HG03442 (cell line): Measurements from ENCODE around the gene RRM2.
"Not testable (repeated sequence)": the region's sequence is repeated elsewhere in the genome, so short reads cannot be mapped to it uniquely, and the experiment has no call there.

Experiments
- ATAC-seq: cut with Tn5 transposase; IDR thresholded peaks from one replicate; pipeline ENCODE4 v1.9.1; 2021; ENCODE audit warnings: mild to moderate bottlenecking, moderate library complexity; ENCODE audit not compliant: unreplicated experiment

Gene RRM2

GRCh38 chr2:10132043-10132575, 9.6 kb downstream of the RRM2 start:
- no peak for ATAC-seq

DNA sequence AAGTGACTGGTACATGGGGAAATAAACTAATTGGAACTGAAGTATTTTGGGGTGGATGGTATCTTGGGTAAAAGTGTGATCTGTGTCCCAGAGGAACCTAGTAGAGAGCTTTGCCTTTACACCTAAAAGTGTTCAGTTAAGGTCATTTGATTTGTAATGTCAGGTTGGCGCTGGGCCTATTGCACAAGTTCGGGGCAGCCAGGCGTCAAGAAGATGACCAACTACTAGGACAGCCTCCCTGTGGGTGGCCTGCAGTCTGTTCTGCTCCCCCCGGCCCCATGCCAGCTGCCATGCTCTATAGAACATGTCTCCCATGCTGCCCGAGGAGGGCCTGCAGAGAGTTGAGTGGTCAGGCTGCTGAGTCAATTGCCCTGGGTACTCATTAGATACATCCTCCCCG, 10.1 kb downstream of the RRM2 start:
- no peak for ATAC-seq

GRCh38 chr2:10132996-10133647, 10.6 kb downstream of the RRM2 start:
- ATAC-seq: no peak

- ATAC-seq: no peak
These were observed 13.0 kb downstream of the RRM2 start for GRCh38 chr2:10135296-10136089.

- ATAC-seq: no peak
These were observed 13.8 kb downstream of the RRM2 start for GRCh38 chr2:10136101-10136934.

GRCh38 chr2:10137053-10137843, 14.7 kb downstream of the RRM2 start:
- no peak for ATAC-seq

DNA sequence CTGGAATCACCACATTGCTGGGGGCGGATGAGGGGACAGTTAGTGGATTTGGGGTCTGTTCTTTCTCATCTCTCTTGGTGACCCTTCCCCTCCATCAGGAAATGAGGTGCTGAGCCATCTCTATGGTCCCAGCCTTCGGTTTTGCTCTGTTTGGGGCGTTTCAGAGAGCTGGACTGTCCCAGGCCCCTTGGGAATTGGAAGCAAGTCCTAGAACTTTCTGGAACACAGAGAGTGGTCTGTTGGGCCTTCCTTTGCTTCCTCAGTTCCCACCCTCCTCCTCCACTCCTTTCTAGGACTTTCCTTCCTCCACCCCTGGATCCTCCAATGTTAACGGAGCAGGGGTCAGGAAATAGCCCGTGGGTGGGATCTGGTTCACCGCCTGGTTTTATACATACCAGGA, 17.0 kb downstream of the RRM2 start:
- no peak for ATAC-seq

DNA sequence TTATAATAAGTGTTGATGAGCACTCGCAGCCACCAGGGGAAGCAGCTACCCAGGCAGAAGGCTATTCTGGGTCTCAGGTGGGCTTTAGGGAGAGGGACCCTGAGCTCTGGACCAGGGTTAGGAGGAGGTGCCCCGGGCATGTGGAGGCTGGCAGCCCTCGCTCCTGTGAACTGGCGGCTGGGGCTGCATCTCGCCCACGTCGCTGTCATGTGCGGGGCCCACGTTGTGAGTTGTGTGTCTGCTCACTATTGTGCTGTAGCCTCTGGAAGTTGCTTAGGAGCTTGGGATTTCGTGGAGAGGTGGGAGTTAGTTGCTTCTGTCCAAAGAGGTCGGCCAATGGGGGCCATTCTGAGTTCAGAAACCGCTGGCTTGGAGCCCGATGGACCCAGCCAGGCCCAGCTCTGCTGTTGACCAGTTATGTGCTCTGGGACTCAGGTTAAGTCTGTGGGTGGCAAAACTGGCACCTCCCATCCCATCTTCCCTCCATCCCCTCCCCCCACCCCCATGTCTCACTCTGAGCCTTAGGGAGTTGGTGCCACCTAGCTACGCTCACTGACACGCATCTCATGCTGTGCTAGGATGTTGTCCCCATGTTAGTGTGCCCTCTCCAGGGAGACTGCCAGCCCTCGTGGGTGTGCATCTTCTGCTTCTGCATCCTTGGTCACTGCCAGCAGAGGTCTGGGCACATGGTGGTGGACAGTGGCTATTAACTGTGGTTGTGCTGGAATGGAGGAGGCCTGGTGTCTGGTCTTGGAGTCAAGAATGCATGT, 18.5 kb downstream of the RRM2 start:
- ATAC-seq: no peak

- no peak for ATAC-seq
These were observed 19.4 kb downstream of the RRM2 start for GRCh38 chr2:10141736-10142639.

DNA sequence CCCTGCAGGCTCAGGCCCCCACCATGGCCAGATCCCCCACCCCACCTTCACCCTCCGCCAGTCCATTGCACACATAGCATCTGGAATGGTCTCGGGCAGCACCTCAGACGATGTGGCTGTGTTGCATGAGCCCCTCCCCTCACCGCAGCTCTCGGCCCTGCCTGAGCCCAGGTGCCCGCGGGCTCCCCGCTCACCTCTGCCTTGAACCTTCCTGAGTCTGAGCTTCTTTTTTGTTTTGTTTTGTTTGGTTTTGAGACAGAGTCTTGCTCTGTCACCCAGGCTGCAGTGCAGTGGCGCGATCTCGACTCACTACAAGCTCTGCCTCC, 20.1 kb downstream of the RRM2 start:
- ATAC-seq: no peak

DNA sequence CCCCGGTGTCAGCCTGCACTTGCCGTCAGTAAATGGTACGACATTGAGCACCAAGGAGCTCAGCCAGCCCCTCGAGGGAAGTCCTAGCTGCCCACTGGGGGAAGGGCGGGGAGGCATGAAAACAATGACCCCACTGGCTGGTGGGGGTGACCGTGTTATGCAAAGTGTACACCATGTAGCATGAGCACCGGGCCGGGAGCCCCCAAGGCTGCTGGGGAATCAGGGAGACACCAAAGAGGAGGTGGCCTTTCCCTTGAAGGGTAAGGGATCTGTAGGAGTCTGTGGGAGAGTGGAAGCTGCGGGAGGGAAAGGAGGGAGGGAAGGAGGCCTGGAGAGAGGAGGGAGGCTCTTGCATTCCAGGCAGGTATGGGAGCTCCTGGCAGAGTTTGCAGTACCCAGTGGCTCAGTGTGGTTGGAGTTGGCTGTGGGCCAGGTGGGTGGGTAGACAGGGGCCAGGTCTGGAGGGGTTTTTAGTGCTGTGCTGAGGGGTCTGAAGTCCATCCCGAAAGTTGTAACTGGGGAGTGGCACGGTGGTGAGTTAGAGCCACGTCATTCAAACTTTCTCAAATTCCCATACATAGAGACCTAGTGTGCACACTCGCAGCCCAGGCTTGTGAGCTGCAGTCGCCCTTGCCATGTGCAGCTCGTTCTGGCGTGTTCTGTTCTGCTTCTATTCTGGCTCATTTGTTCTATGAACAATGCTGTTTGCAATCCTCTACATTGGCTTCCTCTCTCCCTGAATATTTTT, 22.4 kb downstream of the RRM2 start:
- ATAC-seq: no peak

DNA sequence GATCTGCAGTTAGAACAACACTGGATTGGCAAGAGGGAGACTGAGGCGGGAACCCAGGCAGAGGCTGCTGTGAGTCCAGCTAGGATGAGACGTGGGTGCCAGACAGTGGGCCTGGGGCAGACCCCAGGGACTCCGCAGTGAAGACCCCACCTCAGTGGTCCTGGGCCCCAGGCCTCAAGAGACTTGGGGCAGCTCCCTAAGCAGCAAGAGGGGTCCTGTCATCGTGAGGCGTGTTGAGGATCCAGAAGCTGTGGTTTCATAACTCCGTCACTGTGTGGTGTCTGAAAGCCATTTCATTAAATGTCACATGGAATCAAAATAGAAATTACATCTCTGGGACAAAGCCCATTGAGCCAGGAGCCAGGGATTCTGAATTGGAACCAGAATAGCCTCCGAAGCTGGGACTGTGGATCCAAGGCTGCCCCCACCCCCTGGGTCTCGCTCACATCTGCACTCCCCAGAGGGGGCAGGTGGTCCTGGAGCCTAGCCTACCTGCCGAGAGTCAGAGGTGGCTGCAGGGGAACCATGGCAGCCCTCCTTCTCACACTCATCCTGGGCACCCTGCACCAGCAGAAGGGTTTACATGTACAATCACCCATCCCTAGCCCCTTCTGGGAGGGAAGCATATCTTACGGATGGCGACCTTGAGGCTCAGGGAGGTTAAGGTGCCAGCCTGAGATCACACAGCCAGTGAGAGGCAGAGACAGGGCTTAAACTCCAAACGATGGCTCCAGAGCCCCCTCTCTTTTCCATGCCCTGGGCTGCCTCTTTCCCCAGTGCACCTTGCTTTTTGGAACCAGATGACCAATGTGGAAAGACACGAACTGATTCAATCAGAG, 23.2 kb downstream of the RRM2 start:
- no peak for ATAC-seq

DNA sequence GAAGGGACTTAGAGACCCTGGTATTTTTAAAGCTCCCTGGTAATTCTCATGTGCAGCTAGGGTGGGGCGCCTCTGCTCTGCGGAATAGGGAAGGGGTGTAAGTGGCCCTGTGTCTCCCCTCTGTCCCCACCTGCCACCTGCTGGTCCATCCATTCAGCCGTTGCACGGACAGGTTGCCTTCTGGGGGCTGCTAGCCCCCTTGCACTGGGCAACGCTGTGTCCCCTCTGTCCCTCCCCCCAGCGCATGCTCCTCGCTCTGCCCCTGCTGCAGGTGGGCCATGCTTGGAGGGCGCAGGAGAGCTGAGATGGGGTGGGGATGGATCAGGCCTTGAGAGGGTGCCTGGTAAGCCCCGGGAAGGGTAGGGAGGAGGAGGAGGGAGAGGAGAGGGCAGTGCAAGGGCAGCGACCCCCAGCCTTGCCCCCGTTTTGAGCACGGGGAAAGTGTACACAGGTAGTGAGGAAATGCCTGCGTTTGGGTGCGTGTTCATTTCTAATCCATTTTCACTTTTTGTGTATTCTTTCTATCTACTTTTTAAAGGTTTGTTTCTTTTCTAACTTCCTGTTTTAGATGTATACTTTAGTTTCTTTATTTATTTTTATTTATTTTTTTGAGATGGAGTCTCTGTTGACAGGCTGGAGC, 23.9 kb downstream of the RRM2 start:
- no peak for ATAC-seq

DNA sequence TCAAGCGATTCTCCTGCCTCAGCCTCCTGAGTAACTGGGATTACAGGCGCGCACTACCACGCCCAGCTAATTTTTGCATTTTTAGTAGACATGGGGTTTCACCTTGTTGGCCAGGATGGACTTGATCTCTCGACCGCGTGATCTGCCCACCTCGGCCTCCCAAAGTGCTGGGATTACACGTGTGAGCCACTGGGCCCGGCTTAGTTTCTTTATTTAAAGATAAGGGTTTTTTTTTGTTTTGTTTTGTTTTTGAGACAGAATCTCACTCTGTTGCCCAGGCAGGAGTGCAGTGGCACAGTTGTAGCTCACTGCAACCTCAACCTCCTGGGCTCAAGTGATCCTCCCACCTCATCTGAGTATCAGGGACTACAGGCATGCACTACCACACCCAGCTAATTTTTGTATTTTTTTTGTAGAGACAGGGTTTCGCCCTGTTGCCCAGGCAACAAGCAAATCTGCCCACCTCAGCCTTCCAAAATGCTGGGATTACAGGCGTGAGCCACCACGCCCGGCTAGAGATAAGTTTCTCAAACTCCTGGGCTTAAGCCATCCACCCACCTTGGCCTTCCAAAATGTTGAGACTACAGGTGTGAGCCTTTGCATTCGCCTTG, 24.6 kb downstream of the RRM2 start:
- ATAC-seq: not testable (repeated sequence)

DNA sequence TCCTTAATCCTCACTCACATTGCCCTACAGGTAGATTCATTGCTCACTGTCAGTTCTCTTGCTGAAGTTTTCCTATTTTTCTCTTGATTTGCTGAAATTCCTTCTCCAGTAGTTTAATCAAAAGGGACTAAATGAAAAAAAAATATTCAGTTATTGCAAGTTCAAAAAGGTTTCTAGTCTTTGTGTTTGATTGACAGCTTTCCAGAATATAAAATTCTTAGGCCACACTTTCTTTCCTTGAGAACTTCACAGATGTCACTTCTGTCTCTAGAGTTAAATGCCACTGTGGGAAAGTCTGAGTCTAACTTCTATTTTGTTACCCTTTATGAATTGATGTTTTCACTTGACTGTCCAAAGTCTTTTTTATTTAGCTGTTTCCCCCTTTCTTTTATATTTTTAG, 25.7 kb downstream of the RRM2 start:
- no peak for ATAC-seq

GRCh38 chr2:10149635-10150034, 27.1 kb downstream of the RRM2 start:
- no peak for ATAC-seq

- no peak for ATAC-seq
These were observed 27.9 kb downstream of the RRM2 start for GRCh38 chr2:10150436-10150835.
